Measurements from ENCODE around the gene CAMKMT. TPM values are rescaled to one million over a fixed set of nuclear protein-coding genes. Genes with fewer than 3 reads are reported as not detected.

CAMKMT gene
- total and polyA plus RNA-seq, 2 experiments from 2014 or later = 26.5 to 29.5 TPM

DNA sequence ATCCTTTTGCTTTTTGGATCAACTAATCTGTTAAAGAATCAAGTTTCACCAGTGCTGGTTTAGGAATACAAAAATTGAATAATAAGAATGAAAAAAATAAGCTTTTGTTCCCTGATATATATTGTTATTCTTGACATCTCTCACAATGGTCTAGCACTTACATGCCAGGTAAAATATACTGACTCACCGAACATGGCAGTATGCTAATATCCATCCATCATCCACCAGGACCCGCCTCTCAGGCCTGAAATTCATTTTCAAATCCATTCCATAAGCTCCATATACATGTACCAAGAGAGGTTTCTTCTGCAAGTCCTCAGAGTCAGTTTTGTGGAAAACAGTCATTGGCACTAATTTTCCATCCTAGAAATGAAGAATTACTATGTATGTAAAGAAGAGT, 33.0 kb upstream of the CAMKMT start (continued):
- TF ChIP-seq, protein P1, sequence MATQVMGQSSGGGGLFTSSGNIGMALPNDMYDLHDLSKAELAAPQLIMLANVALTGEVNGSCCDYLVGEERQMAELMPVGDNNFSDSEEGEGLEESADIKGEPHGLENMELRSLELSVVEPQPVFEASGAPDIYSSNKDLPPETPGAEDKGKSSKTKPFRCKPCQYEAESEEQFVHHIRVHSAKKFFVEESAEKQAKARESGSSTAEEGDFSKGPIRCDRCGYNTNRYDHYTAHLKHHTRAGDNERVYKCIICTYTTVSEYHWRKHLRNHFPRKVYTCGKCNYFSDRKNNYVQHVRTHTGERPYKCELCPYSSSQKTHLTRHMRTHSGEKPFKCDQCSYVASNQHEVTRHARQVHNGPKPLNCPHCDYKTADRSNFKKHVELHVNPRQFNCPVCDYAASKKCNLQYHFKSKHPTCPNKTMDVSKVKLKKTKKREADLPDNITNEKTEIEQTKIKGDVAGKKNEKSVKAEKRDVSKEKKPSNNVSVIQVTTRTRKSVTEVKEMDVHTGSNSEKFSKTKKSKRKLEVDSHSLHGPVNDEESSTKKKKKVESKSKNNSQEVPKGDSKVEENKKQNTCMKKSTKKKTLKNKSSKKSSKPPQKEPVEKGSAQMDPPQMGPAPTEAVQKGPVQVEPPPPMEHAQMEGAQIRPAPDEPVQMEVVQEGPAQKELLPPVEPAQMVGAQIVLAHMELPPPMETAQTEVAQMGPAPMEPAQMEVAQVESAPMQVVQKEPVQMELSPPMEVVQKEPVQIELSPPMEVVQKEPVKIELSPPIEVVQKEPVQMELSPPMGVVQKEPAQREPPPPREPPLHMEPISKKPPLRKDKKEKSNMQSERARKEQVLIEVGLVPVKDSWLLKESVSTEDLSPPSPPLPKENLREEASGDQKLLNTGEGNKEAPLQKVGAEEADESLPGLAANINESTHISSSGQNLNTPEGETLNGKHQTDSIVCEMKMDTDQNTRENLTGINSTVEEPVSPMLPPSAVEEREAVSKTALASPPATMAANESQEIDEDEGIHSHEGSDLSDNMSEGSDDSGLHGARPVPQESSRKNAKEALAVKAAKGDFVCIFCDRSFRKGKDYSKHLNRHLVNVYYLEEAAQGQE (IDR thresholded peaks at IDR 0.05; ENCODE audit: unreplicated experiment) = no peak
- TF ChIP-seq NANOG (IDR thresholded peaks at IDR 0.05; ENCODE audit: borderline replicate concordance) = no peak
- TF ChIP-seq STAT1 (IDR thresholded peaks at IDR 0.05; ENCODE audit: unreplicated experiment) = no peak
- no peak for TF ChIP-seq ZNF331 (CRISPR knock-in tag; IDR thresholded peaks at IDR 0.05; ENCODE audit: low read depth)
- TF ChIP-seq CREB1 (CRISPR knock-in tag; IDR thresholded peaks at IDR 0.05; ENCODE audit: low read depth) = no peak

DNA sequence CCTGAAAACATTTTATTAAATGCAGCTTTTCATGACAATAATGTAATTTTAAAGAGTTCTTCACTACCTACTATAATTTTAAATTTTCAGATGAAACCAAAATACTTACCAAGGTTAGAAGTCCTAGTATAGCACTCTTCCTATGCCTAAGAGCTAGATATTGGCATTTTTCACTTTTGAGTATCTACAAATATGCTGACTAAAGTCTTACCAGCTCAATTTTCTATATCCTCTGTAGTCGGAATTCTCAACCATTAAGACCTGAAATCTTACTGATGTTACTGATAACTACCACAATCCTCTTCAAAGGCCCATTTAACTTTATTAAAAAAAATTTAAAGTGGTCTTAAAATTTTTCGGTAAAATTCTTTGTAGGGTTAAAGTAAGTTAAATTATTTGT, 32.4 kb upstream of the CAMKMT start:
- Mint-ChIP-seq H3K4me3 (no peak overlapping the region), H3K27me3 (ENCODE audit: insufficient read depth, low read depth, poor library complexity) (no peaks in the 10 kb centered on the region), H3K9me3 (no peaks in the 10 kb centered on the region), H3K36me3 (ENCODE audit: low read depth) (peaks cover 11% of the 10 kb centered on the region; the same call in 2 of the 3 replicates), H3K4me1 (peaks cover 4% of the 10 kb centered on the region; the same call in 1 of the 3 replicates), H3K27ac (no peak overlapping the region)
- ATAC-seq = no peak
- Histone ChIP-seq H3K9me2 (ENCODE audit: insufficient read depth) (no peaks in the 10 kb centered on the region), H3F3A (replicated peaks; ENCODE audit: low read depth) (no peaks in the 10 kb centered on the region), H3K79me2 (replicated peaks; ENCODE audit: insufficient read depth) (no peaks in the 10 kb centered on the region), H3K36me3 (ENCODE audit: insufficient read depth) (no peaks in the 10 kb centered on the region), H3K4me2 (no peak overlapping the region), H2AFZ (no peak overlapping the region), H4K20me1 (replicated peaks; ENCODE audit: insufficient read depth) (no peaks in the 10 kb centered on the region), H3K4me1 (ENCODE audit: insufficient read depth) (no peaks in the 10 kb centered on the region), H3K27me3 (ENCODE audit: insufficient read depth) (no peaks in the 10 kb centered on the region), H3K4me3 (no peak overlapping the region), H3K27ac (ENCODE audit: low read depth) (no peak overlapping the region)
- no peak for DNase-seq (ENCODE audit: low spot score)
- no peak for TF ChIP-seq STAT1 (IDR thresholded peaks at IDR 0.05; ENCODE audit: unreplicated experiment)
- TF ChIP-seq EZH2 (IDR thresholded peaks at IDR 0.05; ENCODE audit: low read depth, unreplicated experiment) = no peak
- TF ChIP-seq POLR2AphosphoS5 (IDR thresholded peaks at IDR 0.05; ENCODE audit: low read depth) = no peak
- TF ChIP-seq JUNB (IDR thresholded peaks at IDR 0.05; ENCODE audit: unreplicated experiment) = no peak
- TF ChIP-seq, protein P1 (IDR thresholded peaks at IDR 0.05; ENCODE audit: unreplicated experiment) = no peak
- TF ChIP-seq, protein P2, sequence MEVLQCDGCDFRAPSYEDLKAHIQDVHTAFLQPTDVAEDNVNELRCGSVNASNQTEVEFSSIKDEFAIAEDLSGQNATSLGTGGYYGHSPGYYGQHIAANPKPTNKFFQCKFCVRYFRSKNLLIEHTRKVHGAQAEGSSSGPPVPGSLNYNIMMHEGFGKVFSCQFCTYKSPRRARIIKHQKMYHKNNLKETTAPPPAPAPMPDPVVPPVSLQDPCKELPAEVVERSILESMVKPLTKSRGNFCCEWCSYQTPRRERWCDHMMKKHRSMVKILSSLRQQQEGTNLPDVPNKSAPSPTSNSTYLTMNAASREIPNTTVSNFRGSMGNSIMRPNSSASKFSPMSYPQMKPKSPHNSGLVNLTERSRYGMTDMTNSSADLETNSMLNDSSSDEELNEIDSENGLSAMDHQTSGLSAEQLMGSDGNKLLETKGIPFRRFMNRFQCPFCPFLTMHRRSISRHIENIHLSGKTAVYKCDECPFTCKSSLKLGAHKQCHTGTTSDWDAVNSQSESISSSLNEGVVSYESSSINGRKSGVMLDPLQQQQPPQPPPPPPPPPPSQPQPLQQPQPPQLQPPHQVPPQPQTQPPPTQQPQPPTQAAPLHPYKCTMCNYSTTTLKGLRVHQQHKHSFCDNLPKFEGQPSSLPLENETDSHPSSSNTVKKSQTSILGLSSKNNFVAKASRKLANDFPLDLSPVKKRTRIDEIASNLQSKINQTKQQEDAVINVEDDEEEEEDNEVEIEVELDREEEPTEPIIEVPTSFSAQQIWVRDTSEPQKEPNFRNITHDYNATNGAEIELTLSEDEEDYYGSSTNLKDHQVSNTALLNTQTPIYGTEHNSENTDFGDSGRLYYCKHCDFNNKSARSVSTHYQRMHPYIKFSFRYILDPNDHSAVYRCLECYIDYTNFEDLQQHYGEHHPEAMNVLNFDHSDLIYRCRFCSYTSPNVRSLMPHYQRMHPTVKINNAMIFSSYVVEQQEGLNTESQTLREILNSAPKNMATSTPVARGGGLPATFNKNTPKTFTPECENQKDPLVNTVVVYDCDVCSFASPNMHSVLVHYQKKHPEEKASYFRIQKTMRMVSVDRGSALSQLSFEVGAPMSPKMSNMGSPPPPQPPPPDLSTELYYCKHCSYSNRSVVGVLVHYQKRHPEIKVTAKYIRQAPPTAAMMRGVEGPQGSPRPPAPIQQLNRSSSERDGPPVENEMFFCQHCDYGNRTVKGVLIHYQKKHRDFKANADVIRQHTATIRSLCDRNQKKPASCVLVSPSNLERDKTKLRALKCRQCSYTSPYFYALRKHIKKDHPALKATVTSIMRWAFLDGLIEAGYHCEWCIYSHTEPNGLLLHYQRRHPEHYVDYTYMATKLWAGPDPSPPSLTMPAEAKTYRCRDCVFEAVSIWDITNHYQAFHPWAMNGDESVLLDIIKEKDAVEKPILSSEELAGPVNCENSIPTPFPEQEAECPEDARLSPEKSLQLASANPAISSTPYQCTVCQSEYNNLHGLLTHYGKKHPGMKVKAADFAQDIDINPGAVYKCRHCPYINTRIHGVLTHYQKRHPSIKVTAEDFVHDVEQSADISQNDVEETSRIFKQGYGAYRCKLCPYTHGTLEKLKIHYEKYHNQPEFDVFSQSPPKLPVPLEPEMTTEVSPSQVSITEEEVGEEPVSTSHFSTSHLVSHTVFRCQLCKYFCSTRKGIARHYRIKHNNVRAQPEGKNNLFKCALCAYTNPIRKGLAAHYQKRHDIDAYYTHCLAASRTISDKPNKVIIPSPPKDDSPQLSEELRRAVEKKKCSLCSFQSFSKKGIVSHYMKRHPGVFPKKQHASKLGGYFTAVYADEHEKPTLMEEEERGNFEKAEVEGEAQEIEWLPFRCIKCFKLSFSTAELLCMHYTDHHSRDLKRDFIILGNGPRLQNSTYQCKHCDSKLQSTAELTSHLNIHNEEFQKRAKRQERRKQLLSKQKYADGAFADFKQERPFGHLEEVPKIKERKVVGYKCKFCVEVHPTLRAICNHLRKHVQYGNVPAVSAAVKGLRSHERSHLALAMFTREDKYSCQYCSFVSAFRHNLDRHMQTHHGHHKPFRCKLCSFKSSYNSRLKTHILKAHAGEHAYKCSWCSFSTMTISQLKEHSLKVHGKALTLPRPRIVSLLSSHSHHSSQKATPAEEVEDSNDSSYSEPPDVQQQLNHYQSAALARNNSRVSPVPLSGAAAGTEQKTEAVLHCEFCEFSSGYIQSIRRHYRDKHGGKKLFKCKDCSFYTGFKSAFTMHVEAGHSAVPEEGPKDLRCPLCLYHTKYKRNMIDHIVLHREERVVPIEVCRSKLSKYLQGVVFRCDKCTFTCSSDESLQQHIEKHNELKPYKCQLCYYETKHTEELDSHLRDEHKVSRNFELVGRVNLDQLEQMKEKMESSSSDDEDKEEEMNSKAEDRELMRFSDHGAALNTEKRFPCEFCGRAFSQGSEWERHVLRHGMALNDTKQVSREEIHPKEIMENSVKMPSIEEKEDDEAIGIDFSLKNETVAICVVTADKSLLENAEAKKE (CRISPR knock-in tag; IDR thresholded peaks at IDR 0.05) = no peak
- TF ChIP-seq ZNF114 (CRISPR knock-in tag; IDR thresholded peaks at IDR 0.05) = no peak
- TF ChIP-seq EZH2phosphoT487 (IDR thresholded peaks at IDR 0.05; ENCODE audit: unreplicated experiment) = no peak
- TF ChIP-seq, protein P3, sequence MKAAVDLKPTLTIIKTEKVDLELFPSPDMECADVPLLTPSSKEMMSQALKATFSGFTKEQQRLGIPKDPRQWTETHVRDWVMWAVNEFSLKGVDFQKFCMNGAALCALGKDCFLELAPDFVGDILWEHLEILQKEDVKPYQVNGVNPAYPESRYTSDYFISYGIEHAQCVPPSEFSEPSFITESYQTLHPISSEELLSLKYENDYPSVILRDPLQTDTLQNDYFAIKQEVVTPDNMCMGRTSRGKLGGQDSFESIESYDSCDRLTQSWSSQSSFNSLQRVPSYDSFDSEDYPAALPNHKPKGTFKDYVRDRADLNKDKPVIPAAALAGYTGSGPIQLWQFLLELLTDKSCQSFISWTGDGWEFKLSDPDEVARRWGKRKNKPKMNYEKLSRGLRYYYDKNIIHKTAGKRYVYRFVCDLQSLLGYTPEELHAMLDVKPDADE (IDR thresholded peaks at IDR 0.05) = no peak

Measured in GM23338 (cell line).